OCI-LY1 (cell line): ENCODE results near the gene RCVRN.

ENCODE experiments used
- EZH2 ChIP-seq: fragments of 200-600 bp; sonication (generic), shearing (Covaris generic); IDR thresholded peaks from 2 replicates; pipeline ENCODE4 v1.8.0; 2017; ENCODE audit warnings: borderline replicate concordance, mixed run types, mild to moderate bottlenecking, antibody characterized with exemption, low read length, moderate library complexity, mixed read lengths
- TF ChIP-seq, protein P1 (sequence below): fragments of 200-600 bp; sonication (generic), shearing (Covaris generic); IDR thresholded peaks from 2 replicates; pipeline ENCODE4 v1.5.1; 2017; ENCODE audit warnings: mild to moderate bottlenecking, antibody characterized with exemption, low read length, moderate library complexity, mixed read lengths

DNA sequence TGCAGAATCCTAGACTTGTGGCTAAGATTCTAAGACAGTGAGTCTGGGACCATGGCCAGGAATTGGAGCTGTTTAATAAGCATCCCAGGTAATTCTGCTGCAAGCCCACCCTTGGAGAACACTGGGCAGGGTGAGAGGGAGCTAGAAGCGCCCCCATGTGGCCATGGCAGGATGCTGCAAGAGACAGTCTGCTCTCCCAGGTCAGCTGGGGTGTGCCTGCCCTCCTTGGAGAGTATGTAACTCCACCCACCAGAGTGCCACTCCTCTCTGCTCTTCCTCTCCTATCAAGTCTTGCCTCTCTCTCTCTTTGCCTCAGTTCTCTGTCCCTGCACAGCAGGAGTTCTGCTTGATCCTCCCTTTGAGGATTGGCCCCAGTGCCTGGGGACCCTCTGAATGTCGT, 14.9 kb downstream of the RCVRN start:
- TF ChIP-seq, protein P1, sequence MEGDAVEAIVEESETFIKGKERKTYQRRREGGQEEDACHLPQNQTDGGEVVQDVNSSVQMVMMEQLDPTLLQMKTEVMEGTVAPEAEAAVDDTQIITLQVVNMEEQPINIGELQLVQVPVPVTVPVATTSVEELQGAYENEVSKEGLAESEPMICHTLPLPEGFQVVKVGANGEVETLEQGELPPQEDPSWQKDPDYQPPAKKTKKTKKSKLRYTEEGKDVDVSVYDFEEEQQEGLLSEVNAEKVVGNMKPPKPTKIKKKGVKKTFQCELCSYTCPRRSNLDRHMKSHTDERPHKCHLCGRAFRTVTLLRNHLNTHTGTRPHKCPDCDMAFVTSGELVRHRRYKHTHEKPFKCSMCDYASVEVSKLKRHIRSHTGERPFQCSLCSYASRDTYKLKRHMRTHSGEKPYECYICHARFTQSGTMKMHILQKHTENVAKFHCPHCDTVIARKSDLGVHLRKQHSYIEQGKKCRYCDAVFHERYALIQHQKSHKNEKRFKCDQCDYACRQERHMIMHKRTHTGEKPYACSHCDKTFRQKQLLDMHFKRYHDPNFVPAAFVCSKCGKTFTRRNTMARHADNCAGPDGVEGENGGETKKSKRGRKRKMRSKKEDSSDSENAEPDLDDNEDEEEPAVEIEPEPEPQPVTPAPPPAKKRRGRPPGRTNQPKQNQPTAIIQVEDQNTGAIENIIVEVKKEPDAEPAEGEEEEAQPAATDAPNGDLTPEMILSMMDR = peak; percentile 66
- TF ChIP-seq EZH2 = no peak
